ENCODE data around the gene OR10Z1.

- TF ChIP-seq, protein P1, sequence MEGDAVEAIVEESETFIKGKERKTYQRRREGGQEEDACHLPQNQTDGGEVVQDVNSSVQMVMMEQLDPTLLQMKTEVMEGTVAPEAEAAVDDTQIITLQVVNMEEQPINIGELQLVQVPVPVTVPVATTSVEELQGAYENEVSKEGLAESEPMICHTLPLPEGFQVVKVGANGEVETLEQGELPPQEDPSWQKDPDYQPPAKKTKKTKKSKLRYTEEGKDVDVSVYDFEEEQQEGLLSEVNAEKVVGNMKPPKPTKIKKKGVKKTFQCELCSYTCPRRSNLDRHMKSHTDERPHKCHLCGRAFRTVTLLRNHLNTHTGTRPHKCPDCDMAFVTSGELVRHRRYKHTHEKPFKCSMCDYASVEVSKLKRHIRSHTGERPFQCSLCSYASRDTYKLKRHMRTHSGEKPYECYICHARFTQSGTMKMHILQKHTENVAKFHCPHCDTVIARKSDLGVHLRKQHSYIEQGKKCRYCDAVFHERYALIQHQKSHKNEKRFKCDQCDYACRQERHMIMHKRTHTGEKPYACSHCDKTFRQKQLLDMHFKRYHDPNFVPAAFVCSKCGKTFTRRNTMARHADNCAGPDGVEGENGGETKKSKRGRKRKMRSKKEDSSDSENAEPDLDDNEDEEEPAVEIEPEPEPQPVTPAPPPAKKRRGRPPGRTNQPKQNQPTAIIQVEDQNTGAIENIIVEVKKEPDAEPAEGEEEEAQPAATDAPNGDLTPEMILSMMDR (conservative IDR thresholded peaks at IDR 0.05 in 1 of 2, IDR thresholded peaks at IDR 0.05 in 1 of 2; ENCODE audit: low read depth in 1 of 2, low read length in 2 of 2), result no peak
- TF ChIP-seq EZH2 (IDR thresholded peaks at IDR 0.05; ENCODE audit: low read length, missing control alignments), result no peak
These were observed 6.8 kb downstream of the OR10Z1 start for GRCh38 chr1:158611916-158612315.

All from fibroblast of lung (primary cell).